GM12873 (cell line): ENCODE data around the gene TPTE2.
A peak's percentile ranks its signal among the peaks of the same experiment; 100 is the strongest.

Experiments
- CTCF ChIP-seq: IDR thresholded peaks from 2 replicates; pipeline ENCODE4 v1.5.1; 2012; ENCODE audit warnings: low read depth, mild to moderate bottlenecking, moderate library complexity, low read length, control low read depth; ENCODE audit not compliant: insufficient read depth; ENCODE audit errors: missing control alignments

The TPTE2 gene

DNA sequence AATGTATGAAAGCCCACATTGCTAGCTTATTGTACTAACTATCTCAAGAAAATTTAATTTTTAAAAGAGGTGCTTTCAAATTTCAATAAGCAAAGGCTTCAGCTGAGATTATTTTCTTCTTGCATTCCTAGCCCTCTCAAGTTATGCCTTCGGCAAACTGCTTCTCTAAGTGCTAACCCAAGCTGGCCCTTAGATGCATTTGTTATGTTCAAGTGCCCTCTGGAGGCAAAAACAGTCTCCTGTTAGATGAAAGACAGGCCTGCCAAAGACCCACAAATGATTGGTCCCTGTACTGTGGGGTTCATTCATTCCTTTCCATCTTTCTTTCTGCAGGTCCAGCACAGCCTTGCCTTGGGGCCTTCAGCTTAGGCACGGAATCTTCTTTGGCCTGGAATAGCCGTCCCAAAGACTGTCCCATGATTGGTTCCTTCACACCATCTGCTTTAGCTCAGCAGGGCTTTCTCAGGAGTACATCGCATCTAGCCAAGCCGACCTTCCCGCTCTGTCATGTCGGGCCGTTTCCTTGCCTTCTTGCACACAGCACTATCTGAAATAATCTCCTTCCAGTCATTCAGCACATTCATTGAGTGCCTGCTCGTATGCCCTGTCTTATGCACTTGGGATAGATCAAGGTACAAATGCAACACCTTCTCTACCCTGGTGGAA is 26.4 kb upstream of the TPTE2 start:
- peak; percentile 65 for TF ChIP-seq CTCF

DNA sequence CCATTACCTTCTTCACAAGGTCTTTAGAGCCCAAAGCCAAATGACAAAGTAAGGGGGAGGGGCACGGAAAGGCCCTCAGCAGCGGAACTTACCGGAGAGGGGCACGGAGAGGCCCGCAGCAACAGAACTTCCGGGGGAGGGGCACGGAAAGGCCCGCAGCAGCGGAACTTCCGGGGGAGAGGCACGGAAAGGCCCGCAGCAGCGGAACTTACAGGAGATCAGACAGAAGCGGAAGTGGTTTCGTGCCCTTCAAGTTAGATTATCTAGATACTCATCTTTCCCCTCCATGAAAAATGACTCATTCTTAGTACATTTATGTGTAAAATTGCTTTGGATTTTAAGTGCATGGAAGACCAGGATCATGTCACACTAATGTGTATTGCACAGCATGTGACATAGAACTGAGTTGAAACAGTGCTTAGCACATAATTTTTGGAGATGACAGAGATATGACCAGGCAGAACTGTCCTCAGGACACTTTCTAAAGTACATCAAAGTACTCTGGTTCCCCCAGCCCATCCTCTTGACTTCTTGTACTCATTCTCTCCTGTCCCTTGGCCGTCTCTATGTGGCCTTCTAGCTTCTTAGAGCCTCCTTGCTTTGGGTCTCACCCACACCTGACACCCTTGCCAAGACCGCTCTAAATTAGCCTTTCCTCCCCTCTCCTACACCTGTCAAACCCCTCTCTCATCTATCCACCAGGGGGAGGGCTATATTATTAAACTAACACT is 25.7 kb upstream of the TPTE2 start:
- no peak for TF ChIP-seq CTCF

DNA sequence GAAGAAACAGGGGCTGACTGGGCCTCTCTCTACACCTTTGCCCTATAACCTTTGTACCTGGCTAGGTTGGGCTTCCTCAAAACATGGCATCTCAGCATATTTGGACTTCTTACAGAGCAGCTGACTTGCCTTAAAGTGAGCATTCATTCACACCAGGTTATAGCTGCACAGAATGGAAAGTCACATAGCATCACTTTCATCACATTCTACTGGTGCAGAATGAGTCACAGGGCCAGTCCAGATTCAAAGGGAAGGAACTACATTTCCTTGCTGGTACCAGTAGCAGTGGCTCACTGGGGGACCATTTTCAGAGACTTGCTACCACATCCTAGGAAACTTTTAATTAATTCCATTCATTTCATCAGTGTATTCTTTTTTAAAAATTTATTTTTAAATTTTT is 20.3 kb upstream of the TPTE2 start:
- no peak for TF ChIP-seq CTCF

GRCh38 chr13:19575230-19575629 is 13.9 kb upstream of the TPTE2 start:
- TF ChIP-seq CTCF: no peak

- TF ChIP-seq CTCF: no peak
Measured at GRCh38 chr13:19573120-19573716, 11.9 kb upstream of the TPTE2 start.

- no peak for TF ChIP-seq CTCF
Measured at GRCh38 chr13:19572280-19572679, 10.9 kb upstream of the TPTE2 start.

GRCh38 chr13:19567820-19568534 is 6.6 kb upstream of the TPTE2 start:
- TF ChIP-seq CTCF: no peak
